Activated CD4-positive, CD25-positive, alpha-beta regulatory T cell treated with anti-CD3 and anti-CD28 coated beads, Interleukin-2, amount 50 U/mL, for 24 hours (primary cell): ENCODE measurements around the gene ACACB.

Source experiments
- ATAC-seq, 2 donors: fragments of 150-1000 bp; cut with Tn5 transposase; one replicate each; pipeline ENCODE4 v1.10.0; 2021; ENCODE audit warnings: mild to moderate bottlenecking in 1 of 2, moderate library complexity in 1 of 2

ACACB gene

GRCh38 chr12:109258607-109259544, 142.5 kb downstream of the ACACB start:
- ATAC-seq, result no peak

GRCh38 chr12:109259545-109259895, 143.1 kb downstream of the ACACB start:
- ATAC-seq, result no peak

GRCh38 chr12:109261087-109261486, 144.7 kb downstream of the ACACB start:
- ATAC-seq, result no peak

- no peak for ATAC-seq
These were observed 145.6 kb downstream of the ACACB start for GRCh38 chr12:109261939-109262338.

GRCh38 chr12:109263439-109263838, 147.1 kb downstream of the ACACB start:
- no peak for ATAC-seq

- ATAC-seq, result no peak
These were observed 147.9 kb downstream of the ACACB start for GRCh38 chr12:109264095-109264942.

- ATAC-seq, result no peak
These were observed 148.7 kb downstream of the ACACB start for GRCh38 chr12:109264943-109265650.

- no peak for ATAC-seq
These were observed 149.9 kb downstream of the ACACB start for GRCh38 chr12:109266106-109266879.

- no peak for ATAC-seq
These were observed 151.0 kb downstream of the ACACB start for GRCh38 chr12:109267361-109267760.

GRCh38 chr12:109268896-109269295, 152.5 kb downstream of the ACACB start:
- no peak for ATAC-seq

GRCh38 chr12:109269428-109269827, 153.0 kb downstream of the ACACB start:
- no peak for ATAC-seq

GRCh38 chr12:109270494-109270893, 154.1 kb downstream of the ACACB start:
- no peak for ATAC-seq

GRCh38 chr12:109271418-109271817, 155.0 kb downstream of the ACACB start:
- ATAC-seq, result no peak

GRCh38 chr12:109273354-109273753, 157.0 kb downstream of the ACACB start:
- ATAC-seq, result no peak

GRCh38 chr12:109274381-109274780, 158.0 kb downstream of the ACACB start:
- ATAC-seq, result no peak

- no peak for ATAC-seq
These were observed 158.8 kb downstream of the ACACB start for GRCh38 chr12:109275173-109275572.

- ATAC-seq, result no peak
These were observed 159.8 kb downstream of the ACACB start for GRCh38 chr12:109276160-109276559.

- ATAC-seq, result no peak
These were observed 161.0 kb downstream of the ACACB start for GRCh38 chr12:109277255-109277898.

GRCh38 chr12:109277899-109278762, 161.7 kb downstream of the ACACB start:
- no peak for ATAC-seq

- no peak for ATAC-seq
These were observed 162.5 kb downstream of the ACACB start for GRCh38 chr12:109278912-109279311.

- ATAC-seq, result no peak
These were observed 163.1 kb downstream of the ACACB start for GRCh38 chr12:109279525-109279924.
